ENCODE results near the gene GRM2.
"Not testable (repeated sequence)": the region's sequence is repeated elsewhere in the genome, so short reads cannot be mapped to it uniquely, and the experiment has no call there.

GRM2 gene

GRCh38 chr3:51722362-51722761, 15.5 kb downstream of the GRM2 start:
- no peak for DNase-seq (ENCODE audit: low read depth)

GRCh38 chr3:51727500-51727899, 20.6 kb downstream of the GRM2 start:
- no peak for DNase-seq (ENCODE audit: low read depth)

GRCh38 chr3:51729042-51729633, 22.3 kb downstream of the GRM2 start:
- no peak for DNase-seq (ENCODE audit: low read depth)

- DNase-seq (ENCODE audit: low read depth) = no peak
Measured at GRCh38 chr3:51733859-51734571, 27.1 kb downstream of the GRM2 start.

GRCh38 chr3:51734572-51734907, 27.7 kb downstream of the GRM2 start:
- no peak for DNase-seq (ENCODE audit: low read depth)

GRCh38 chr3:51735039-51735438, 28.2 kb downstream of the GRM2 start:
- no peak for DNase-seq (ENCODE audit: low read depth)

- DNase-seq (ENCODE audit: low read depth) = no peak
Measured at GRCh38 chr3:51735950-51736349, 29.1 kb downstream of the GRM2 start.

GRCh38 chr3:51739110-51739509, 32.2 kb downstream of the GRM2 start:
- no peak for DNase-seq (ENCODE audit: low read depth)

GRCh38 chr3:51742320-51742719, 35.5 kb downstream of the GRM2 start:
- not testable (repeated sequence) for DNase-seq (ENCODE audit: low read depth)

GRCh38 chr3:51742978-51743377, 36.1 kb downstream of the GRM2 start:
- not testable (repeated sequence) for DNase-seq (ENCODE audit: low read depth)

GRCh38 chr3:51747840-51748239, 41.0 kb downstream of the GRM2 start:
- no peak for DNase-seq (ENCODE audit: low read depth)

- no peak for DNase-seq (ENCODE audit: low read depth)
Measured at GRCh38 chr3:51748327-51748726, 41.5 kb downstream of the GRM2 start.

- no peak for DNase-seq (ENCODE audit: low read depth)
Measured at GRCh38 chr3:51750878-51751277, 44.0 kb downstream of the GRM2 start.

GRCh38 chr3:51751287-51751686, 44.4 kb downstream of the GRM2 start:
- DNase-seq (ENCODE audit: low read depth) = no peak

GRCh38 chr3:51753763-51754750, 47.2 kb downstream of the GRM2 start:
- DNase-seq (ENCODE audit: low read depth) = not testable (repeated sequence)

- DNase-seq (ENCODE audit: low read depth) = no peak
Measured at GRCh38 chr3:51759203-51759602, 52.3 kb downstream of the GRM2 start.

All from HS-5 (cell line).